Astrocyte (in vitro differentiated cells and primary cell): Measurements from ENCODE around the gene SLC7A8. TPM values are rescaled to one million over a fixed set of nuclear protein-coding genes. Genes with fewer than 3 reads are reported as not detected.

Source experiments
- DNase-seq: peaks from one replicate; pipeline ENCODE4 v3.0.0-alpha.2; 2010; ENCODE audit warnings: low read depth
- FAIRE-seq: peaks from 2 replicates; lab custom pipeline; 2011; peaks lifted over from hg19 to GRCh38; lab: Jason Lieb, UNC
- H2AFZ ChIP-seq: 2 replicates; pipeline ENCODE4 v1.6.0; 2012; ENCODE audit warnings: low read depth, low read length, inconsistent platforms
- H3K27ac ChIP-seq: 2 replicates; pipeline ENCODE4 v1.5.1; 2011; ENCODE audit warnings: low read depth, low read length, inconsistent platforms
- H3K27me3 ChIP-seq: 2 replicates; pipeline ENCODE4 v1.6.0; 2011; ENCODE audit warnings: low read length, inconsistent platforms; ENCODE audit not compliant: insufficient read depth
- H3K36me3 ChIP-seq: 2 replicates; pipeline ENCODE4 v1.5.1; 2011; ENCODE audit warnings: low read length, inconsistent platforms; ENCODE audit not compliant: insufficient read depth
- H3K4me1 ChIP-seq: 2 replicates; pipeline ENCODE4 v1.5.1; 2011; ENCODE audit warnings: low read length, inconsistent platforms; ENCODE audit not compliant: insufficient read depth
- H3K4me2 ChIP-seq: 2 replicates; pipeline ENCODE4 v1.6.0; 2012; ENCODE audit warnings: low read length, inconsistent platforms
- H3K4me3 ChIP-seq: 2 replicates; pipeline ENCODE4 v1.5.1; 2011; ENCODE audit warnings: low read depth, mild to moderate bottlenecking, low read length, inconsistent platforms; ENCODE audit not compliant: insufficient read depth
- H3K79me2 ChIP-seq: 2 replicates; pipeline ENCODE4 v1.6.0; 2012; ENCODE audit warnings: mild to moderate bottlenecking, low read length, inconsistent platforms; ENCODE audit not compliant: insufficient read depth
- H3K9ac ChIP-seq: 2 replicates; pipeline ENCODE4 v1.6.0; 2012; ENCODE audit warnings: mild to moderate bottlenecking, low read length, inconsistent platforms
- H3K9me3 ChIP-seq: 2 replicates; pipeline ENCODE4 v1.5.1; 2012; ENCODE audit warnings: low read depth, mild to moderate bottlenecking, low read length, inconsistent platforms; ENCODE audit not compliant: insufficient read depth
- H4K20me1 ChIP-seq: 2 replicates; pipeline ENCODE4 v1.6.0; 2012; ENCODE audit warnings: low read length, inconsistent platforms; ENCODE audit not compliant: insufficient read depth
- H3K27ac Mint-ChIP-seq: one replicate; pipeline ENCODE4 v1.8.0; 2021; ENCODE audit warnings: mild to moderate bottlenecking, mixed read lengths; ENCODE audit not compliant: unreplicated experiment
- H3K27me3 Mint-ChIP-seq: one replicate; pipeline ENCODE4 v1.8.0; 2021; ENCODE audit warnings: low read depth, mixed read lengths; ENCODE audit not compliant: unreplicated experiment
- H3K36me3 Mint-ChIP-seq: one replicate; pipeline ENCODE4 v1.8.0; 2021; ENCODE audit warnings: low read depth, mixed read lengths; ENCODE audit not compliant: unreplicated experiment
- H3K4me1 Mint-ChIP-seq: one replicate; pipeline ENCODE4 v1.8.0; 2021; ENCODE audit warnings: low read depth, mixed read lengths; ENCODE audit not compliant: unreplicated experiment
- H3K4me3 Mint-ChIP-seq: one replicate; pipeline ENCODE4 v1.8.0; 2021; ENCODE audit warnings: mild to moderate bottlenecking, moderate library complexity, mixed read lengths; ENCODE audit not compliant: unreplicated experiment
- H3K9me3 Mint-ChIP-seq: one replicate; pipeline ENCODE4 v1.8.0; 2021; ENCODE audit warnings: mild to moderate bottlenecking, mixed read lengths; ENCODE audit not compliant: unreplicated experiment
- CTCF ChIP-seq: IDR thresholded peaks from 2 replicates; pipeline ENCODE4 v1.5.1; 2011; ENCODE audit warnings: low read depth, mild to moderate bottlenecking, inconsistent platforms, low read length, moderate library complexity; ENCODE audit not compliant: insufficient read depth
- EZH2 ChIP-seq: IDR thresholded peaks from 2 replicates; pipeline ENCODE4 v1.6.1; 2012; ENCODE audit warnings: mild to moderate bottlenecking, low read length, inconsistent platforms; ENCODE audit not compliant: insufficient read depth
- total RNA-seq: library from RNA; stranded (reverse); gene quantifications from 2 replicates; pipeline ENCODE4 v1.2.1, GENCODE V29; 2021

SLC7A8 gene
- total RNA-seq, 1 donor from 2014 or later: 6.5 TPM

- H3K79me2 ChIP-seq: no peaks in the 10 kb centered on the region
- no peaks in the 10 kb centered on the region for H3K9me3 Mint-ChIP-seq
- no peak overlapping the region for H3K9ac ChIP-seq
- H3K36me3 ChIP-seq: no peaks in the 10 kb centered on the region
- H3K4me3 Mint-ChIP-seq: no peak overlapping the region
- peaks cover 14% of the 10 kb centered on the region for H3K4me1 Mint-ChIP-seq
- H3K36me3 Mint-ChIP-seq: peaks cover 6% of the 10 kb centered on the region
- H3K4me1 ChIP-seq: peaks cover 10% of the 10 kb centered on the region
- no peak overlapping the region for H3K4me2 ChIP-seq
- DNase-seq (no peak), FAIRE-seq (no peak)
- H3K27ac ChIP-seq: no peak overlapping the region
- no peaks in the 10 kb centered on the region for H3K9me3 ChIP-seq
- H3K27ac Mint-ChIP-seq: no peak overlapping the region
- no peak overlapping the region for H3K4me3 ChIP-seq
- H3K27me3 ChIP-seq: peaks cover 6% of the 10 kb centered on the region
- H4K20me1 ChIP-seq: no peaks in the 10 kb centered on the region
- no peak for TF ChIP-seq EZH2
- no peak for TF ChIP-seq CTCF
- no peak overlapping the region for H2AFZ ChIP-seq
- H3K27me3 Mint-ChIP-seq: peaks cover 22% of the 10 kb centered on the region
Measured at GRCh38 chr14:23125011-23125410, 58.4 kb downstream of the SLC7A8 start.

GRCh38 chr14:23124337-23124954 is 59.0 kb downstream of the SLC7A8 start:
- peaks cover 22% of the 10 kb centered on the region for H3K27me3 Mint-ChIP-seq

More at GRCh38 chr14:23124337-23124954, 59.0 kb downstream of the SLC7A8 start:
- no peak overlapping the region for H3K27ac Mint-ChIP-seq
- peaks cover 6% of the 10 kb centered on the region for H3K36me3 Mint-ChIP-seq
- Histone ChIP-seq H3K9ac (no peak overlapping the region), H3K4me1 (peaks cover 10% of the 10 kb centered on the region), H3K27ac (no peak overlapping the region), H3K9me3 (no peaks in the 10 kb centered on the region), H3K36me3 (no peaks in the 10 kb centered on the region), H3K27me3 (peaks cover 4% of the 10 kb centered on the region), H4K20me1 (no peaks in the 10 kb centered on the region), H2AFZ (no peak overlapping the region), H3K4me2 (no peak overlapping the region), H3K79me2 (no peaks in the 10 kb centered on the region), H3K4me3 (no peak overlapping the region)
- no peaks in the 10 kb centered on the region for H3K9me3 Mint-ChIP-seq
- DNase-seq (no peak), FAIRE-seq (no peak)
- TF ChIP-seq EZH2 (no peak), CTCF (no peak)
- H3K4me3 Mint-ChIP-seq: no peak overlapping the region
- H3K4me1 Mint-ChIP-seq: peaks cover 14% of the 10 kb centered on the region
